Stimulated activated naive CD8-positive, alpha-beta T cell treated with anti-CD3 and anti-CD28 coated beads, Interleukin-15, Interleukin-2, amounts not matched to agents 100 ng/mL and 50 ng/mL, for 24 hours (primary cell): ENCODE data around the gene HSPD1.
"Not testable (repeated sequence)": the region's sequence is repeated elsewhere in the genome, so short reads cannot be mapped to it uniquely, and the experiment has no call there.

ENCODE experiments used
- H3K27ac Mint-ChIP-seq: one replicate; pipeline ENCODE4 v1.8.0; 2021; ENCODE audit warnings: mild to moderate bottlenecking, mixed read lengths
- H3K27me3 Mint-ChIP-seq: one replicate; pipeline ENCODE4 v1.8.0; 2021; ENCODE audit warnings: mixed read lengths
- H3K36me3 Mint-ChIP-seq: one replicate; pipeline ENCODE4 v1.8.0; 2021; ENCODE audit warnings: low read depth, mixed read lengths
- H3K4me1 Mint-ChIP-seq: one replicate; pipeline ENCODE4 v1.8.0; 2021; ENCODE audit warnings: low read depth, mixed read lengths
- H3K4me3 Mint-ChIP-seq: one replicate; pipeline ENCODE4 v1.8.0; 2021; ENCODE audit warnings: mild to moderate bottlenecking, mixed read lengths
- H3K9me3 Mint-ChIP-seq: one replicate; pipeline ENCODE4 v1.8.0; 2021; ENCODE audit warnings: mixed read lengths

HSPD1 gene

DNA sequence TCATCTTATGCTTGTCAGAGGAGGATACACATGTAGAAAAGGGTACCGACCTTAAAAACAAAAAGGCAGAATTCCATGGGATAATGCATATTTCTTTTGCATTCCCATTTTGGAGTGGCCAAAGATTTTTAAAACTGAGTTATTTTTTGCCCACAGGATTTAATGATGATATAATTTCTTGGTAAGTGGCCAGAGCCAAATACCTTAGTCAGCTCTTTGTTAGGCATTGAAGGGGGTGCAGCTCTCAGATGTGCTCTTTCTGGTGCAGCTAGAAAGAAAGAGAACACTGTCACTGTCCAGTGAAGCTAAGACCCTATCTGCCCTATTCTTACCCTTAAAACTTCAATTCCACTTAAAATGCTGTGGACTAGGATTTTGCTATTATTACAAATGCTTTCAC, 35.5 kb downstream of the HSPD1 start:
- Mint-ChIP-seq H3K4me3 (no peak overlapping the region), H3K9me3 (no peaks in the 10 kb centered on the region), H3K36me3 (peaks cover 49% of the 10 kb centered on the region), H3K4me1 (peaks cover 3% of the 10 kb centered on the region), H3K27ac (no peak overlapping the region), H3K27me3 (no peaks in the 10 kb centered on the region)

GRCh38 chr2:197461057-197461456, 38.6 kb downstream of the HSPD1 start:
- H3K36me3 Mint-ChIP-seq: peaks cover 45% of the 10 kb centered on the region
- H3K9me3 Mint-ChIP-seq: no peaks in the 10 kb centered on the region
- H3K27me3 Mint-ChIP-seq: no peaks in the 10 kb centered on the region
- H3K4me3 Mint-ChIP-seq: no peak overlapping the region
- H3K27ac Mint-ChIP-seq: peak overlapping the region; percentile 18
- peaks cover 27% of the 10 kb centered on the region for H3K4me1 Mint-ChIP-seq

DNA sequence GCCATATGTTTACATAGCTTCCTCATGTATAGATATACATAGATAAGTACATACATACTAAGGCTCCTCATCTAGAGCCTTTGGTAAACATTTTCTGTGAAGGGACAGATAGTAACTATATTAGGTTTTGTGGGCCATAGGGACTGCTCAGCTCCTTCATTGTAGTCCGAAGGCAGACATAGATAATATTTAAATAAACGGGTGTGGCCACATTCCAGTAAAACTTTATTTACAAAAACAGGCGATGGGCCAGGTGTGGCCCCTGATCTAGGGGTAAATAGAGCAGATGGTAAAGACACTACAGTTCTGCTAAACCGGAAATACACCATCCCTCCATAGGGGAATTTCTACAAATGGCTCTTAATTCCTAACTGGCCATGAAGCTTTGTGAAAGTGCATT, 39.0 kb downstream of the HSPD1 start:
- H3K27ac Mint-ChIP-seq: no peak overlapping the region
- H3K9me3 Mint-ChIP-seq: no peaks in the 10 kb centered on the region
- no peaks in the 10 kb centered on the region for H3K27me3 Mint-ChIP-seq
- peaks cover 31% of the 10 kb centered on the region for H3K4me1 Mint-ChIP-seq
- peaks cover 46% of the 10 kb centered on the region for H3K36me3 Mint-ChIP-seq
- no peak overlapping the region for H3K4me3 Mint-ChIP-seq

DNA sequence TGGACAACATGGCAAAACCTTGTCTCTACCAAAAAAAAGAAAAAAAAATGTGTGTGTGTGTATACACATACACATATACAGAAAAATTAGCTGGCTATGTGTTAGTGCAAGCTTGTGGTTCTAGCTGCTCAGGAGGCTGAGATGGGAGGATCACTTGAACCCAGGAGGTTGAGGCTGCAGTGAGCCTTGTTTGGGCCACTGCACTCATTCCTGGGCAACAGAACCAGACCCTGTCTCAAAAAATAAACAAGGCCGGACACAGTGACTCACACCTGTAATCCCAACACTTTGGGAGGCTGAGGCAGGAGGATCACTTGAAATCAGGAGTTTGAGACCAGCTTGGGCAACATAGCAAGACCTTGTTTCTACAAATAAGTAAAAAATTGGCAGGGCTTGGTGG, 44.2 kb downstream of the HSPD1 start:
- Mint-ChIP-seq H3K27ac (peak overlapping the region; percentile 6), H3K4me3 (peak overlapping the region; percentile 18), H3K27me3 (no peaks in the 10 kb centered on the region), H3K36me3 (peaks cover 28% of the 10 kb centered on the region), H3K4me1 (peaks cover 54% of the 10 kb centered on the region), H3K9me3 (no peaks in the 10 kb centered on the region)

- H3K27ac Mint-ChIP-seq: peak overlapping the region; percentile 100
- peak overlapping the region; percentile 99 for H3K4me3 Mint-ChIP-seq
- peaks cover 54% of the 10 kb centered on the region for H3K4me1 Mint-ChIP-seq
- H3K36me3 Mint-ChIP-seq: peaks cover 23% of the 10 kb centered on the region
- H3K9me3 Mint-ChIP-seq: no peaks in the 10 kb centered on the region
- H3K27me3 Mint-ChIP-seq: no peaks in the 10 kb centered on the region
Measured at GRCh38 chr2:197454923-197455322, 44.7 kb downstream of the HSPD1 start.

DNA sequence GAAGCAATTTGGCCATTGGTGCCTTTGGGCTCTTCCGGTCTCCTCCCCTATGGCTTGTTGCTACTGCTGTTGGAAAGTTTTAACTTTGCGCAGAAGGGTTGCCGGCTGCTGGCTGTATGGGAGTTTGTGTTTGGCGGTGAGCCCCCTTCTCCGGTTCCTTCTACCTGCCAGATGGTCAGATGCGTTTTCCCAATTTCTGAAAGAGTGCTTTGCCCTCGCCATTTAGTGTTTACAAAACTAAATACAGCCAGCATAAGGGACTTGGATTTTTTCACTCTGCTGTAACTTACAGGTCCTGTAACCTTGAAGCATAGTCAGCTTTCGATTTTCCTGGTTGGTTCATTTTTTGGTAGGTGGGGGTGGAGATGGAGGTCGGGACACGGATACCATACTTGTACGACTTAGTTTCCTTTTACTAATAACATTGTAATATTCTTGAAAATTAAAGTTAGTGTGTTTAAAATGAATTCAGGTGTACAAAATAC, 45.7 kb downstream of the HSPD1 start:
- H3K4me1 Mint-ChIP-seq: peaks cover 48% of the 10 kb centered on the region
- H3K36me3 Mint-ChIP-seq: peaks cover 13% of the 10 kb centered on the region
- H3K27me3 Mint-ChIP-seq: no peaks in the 10 kb centered on the region
- peak overlapping the region; percentile 99 for H3K4me3 Mint-ChIP-seq
- no peaks in the 10 kb centered on the region for H3K9me3 Mint-ChIP-seq
- H3K27ac Mint-ChIP-seq: peak overlapping the region; percentile 100

DNA sequence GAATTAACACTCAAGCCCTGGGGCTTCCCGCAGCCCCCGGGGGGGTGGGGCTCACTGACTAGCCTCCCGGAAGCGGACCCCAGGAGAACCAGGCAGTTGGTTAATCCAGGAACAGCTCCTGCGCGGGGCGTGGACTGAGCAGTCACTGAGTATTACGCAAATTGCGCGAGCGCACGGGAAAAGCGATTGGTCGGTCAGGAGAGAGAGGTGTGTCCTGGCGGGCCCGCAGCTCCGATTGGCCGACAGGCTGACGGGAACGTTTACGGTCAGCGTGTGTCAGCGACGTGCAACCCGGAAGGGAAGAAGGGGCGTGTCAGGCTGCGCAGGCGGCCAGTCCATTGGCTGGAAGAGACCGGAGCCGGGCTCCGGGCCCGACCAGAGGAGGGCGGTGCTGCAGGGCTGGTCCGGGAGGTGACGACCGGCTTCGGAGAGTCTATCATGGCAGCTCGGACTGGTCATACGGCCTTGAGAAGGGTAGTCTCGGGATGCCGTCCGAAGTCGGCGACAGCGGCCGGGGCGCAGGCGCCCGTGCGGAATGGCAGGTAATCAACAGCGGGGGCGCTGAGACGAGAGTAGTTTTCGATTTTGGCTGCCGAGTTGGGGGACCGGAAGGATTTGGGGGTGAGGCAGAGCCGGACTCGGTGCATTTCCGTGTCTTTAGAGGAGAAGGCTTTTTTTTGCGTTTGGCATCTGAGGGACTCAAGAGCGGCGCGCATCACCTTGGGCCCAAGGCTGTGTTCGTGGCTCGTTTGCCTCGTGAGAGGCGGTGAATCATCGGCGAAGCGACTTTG, 46.3 kb downstream of the HSPD1 start, which contains the start of gene COQ10B:
Gene COQ10B (plus strand): TSS at position 430 of the 791 bp plus-strand sequence. CDS start 9 bp downstream, at position 439.
- Mint-ChIP-seq H3K27ac (peak within 1 kb of the TSS; percentile 100), H3K36me3 (peaks cover 11% of the 10 kb centered on the region), H3K4me1 (peaks cover 44% of the 10 kb centered on the region), H3K9me3 (no peaks in the 10 kb centered on the region), H3K27me3 (no peaks in the 10 kb centered on the region), H3K4me3 (peak within 1 kb of the TSS; percentile 99)

- Mint-ChIP-seq H3K27ac (peak overlapping the region; percentile 100), H3K9me3 (no peaks in the 10 kb centered on the region), H3K27me3 (no peaks in the 10 kb centered on the region), H3K36me3 (peaks cover 8% of the 10 kb centered on the region), H3K4me1 (peaks cover 39% of the 10 kb centered on the region), H3K4me3 (peak overlapping the region; percentile 99)
Measured at GRCh38 chr2:197452754-197453122, 46.9 kb downstream of the HSPD1 start.

DNA sequence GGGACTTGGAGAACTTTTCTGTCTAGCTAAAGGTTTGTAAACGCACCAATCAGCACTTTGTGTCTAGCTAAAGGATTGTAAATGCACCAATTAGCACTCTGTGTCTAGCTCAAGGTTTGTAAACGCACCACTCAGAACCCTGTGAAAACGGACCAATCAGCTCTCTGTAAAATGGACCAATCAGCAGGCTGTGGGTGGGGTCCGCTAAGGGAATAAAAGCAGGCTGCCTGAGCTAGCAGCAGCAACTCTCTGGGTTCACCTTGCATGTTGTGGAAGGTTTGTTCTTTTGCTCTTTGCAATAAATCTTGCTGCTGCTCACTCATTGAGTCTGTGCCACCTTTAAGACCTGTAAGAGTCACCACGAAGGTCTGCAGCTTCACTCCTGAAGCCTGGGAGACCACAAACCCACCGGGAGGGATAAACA, 48.7 kb downstream of the HSPD1 start:
- not testable (repeated sequence) for H3K27ac Mint-ChIP-seq, H3K9me3 Mint-ChIP-seq, H3K36me3 Mint-ChIP-seq, H3K4me3 Mint-ChIP-seq, H3K27me3 Mint-ChIP-seq
- peaks cover 25% of the 10 kb centered on the region for H3K4me1 Mint-ChIP-seq

DNA sequence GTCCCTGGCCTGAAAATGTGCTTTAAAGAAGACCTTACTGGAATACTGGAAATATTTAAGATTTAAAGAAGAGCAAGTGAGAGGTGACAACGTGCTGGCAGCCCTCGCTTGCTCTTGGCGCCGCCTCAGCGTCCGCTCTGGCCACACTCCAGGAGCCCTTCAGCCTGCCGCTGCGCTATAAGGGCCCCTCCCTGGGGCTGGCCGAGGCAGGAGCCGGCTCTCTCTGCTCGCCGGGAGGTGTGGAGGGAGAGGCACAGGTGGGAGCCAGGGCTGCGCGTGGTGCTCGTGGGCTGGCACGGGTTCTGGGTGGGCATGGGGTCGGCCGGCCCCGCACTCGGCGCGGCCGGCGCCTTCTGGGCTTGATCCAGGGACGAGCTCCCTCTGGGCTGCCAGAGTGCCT, 49.2 kb downstream of the HSPD1 start:
- Mint-ChIP-seq H3K27me3 (no peaks in the 10 kb centered on the region), H3K36me3 (peaks cover 3% of the 10 kb centered on the region), H3K27ac (no peak overlapping the region), H3K4me1 (peaks cover 20% of the 10 kb centered on the region), H3K9me3 (no peaks in the 10 kb centered on the region), H3K4me3 (no peak overlapping the region)

- H3K4me1 Mint-ChIP-seq: no peaks in the 10 kb centered on the region
- no peak overlapping the region for H3K27ac Mint-ChIP-seq
- H3K4me3 Mint-ChIP-seq: no peak overlapping the region
- H3K9me3 Mint-ChIP-seq: no peaks in the 10 kb centered on the region
- no peaks in the 10 kb centered on the region for H3K36me3 Mint-ChIP-seq
- H3K27me3 Mint-ChIP-seq: no peaks in the 10 kb centered on the region
Measured at GRCh38 chr2:197446844-197447243, 52.8 kb downstream of the HSPD1 start.

GRCh38 chr2:197445746-197446145, 53.9 kb downstream of the HSPD1 start:
- Mint-ChIP-seq H3K9me3 (no peaks in the 10 kb centered on the region), H3K27me3 (no peaks in the 10 kb centered on the region), H3K36me3 (no peaks in the 10 kb centered on the region), H3K4me3 (no peak overlapping the region), H3K27ac (no peak overlapping the region), H3K4me1 (no peaks in the 10 kb centered on the region)

- no peaks in the 10 kb centered on the region for H3K9me3 Mint-ChIP-seq
- H3K36me3 Mint-ChIP-seq: no peaks in the 10 kb centered on the region
- no peaks in the 10 kb centered on the region for H3K4me1 Mint-ChIP-seq
- H3K27me3 Mint-ChIP-seq: no peaks in the 10 kb centered on the region
- H3K4me3 Mint-ChIP-seq: no peak overlapping the region
- H3K27ac Mint-ChIP-seq: no peak overlapping the region
Measured at GRCh38 chr2:197442857-197443256, 56.8 kb downstream of the HSPD1 start.

DNA sequence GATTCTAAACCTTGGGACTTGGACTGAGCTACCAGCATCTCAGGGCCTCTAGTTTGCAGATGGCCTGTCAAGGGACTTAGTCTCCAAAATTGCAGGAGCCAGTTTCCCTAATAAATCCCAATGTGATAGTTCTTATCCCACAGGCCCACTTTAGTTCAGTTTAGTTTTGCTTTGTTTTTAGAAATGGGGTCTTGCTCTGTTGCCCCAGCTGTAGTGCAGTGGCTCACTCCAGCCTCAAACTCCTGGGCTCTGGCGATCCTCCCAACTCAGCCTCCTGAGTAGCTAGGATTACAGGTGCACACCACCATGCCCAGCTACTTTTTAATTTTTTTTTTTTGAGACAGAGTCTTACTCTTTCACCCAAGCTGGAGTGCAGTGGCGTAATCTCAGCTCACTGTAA, 62.3 kb downstream of the HSPD1 start:
- Mint-ChIP-seq H3K9me3 (no peaks in the 10 kb centered on the region), H3K27me3 (no peaks in the 10 kb centered on the region), H3K27ac (no peak overlapping the region), H3K36me3 (peaks cover 14% of the 10 kb centered on the region), H3K4me1 (peaks cover 29% of the 10 kb centered on the region), H3K4me3 (no peak overlapping the region)
